Karpas-422 (cell line): ENCODE measurements around the gene DSC2. TPM values are rescaled to one million over a fixed set of nuclear protein-coding genes. Genes with fewer than 3 reads are reported as not detected.

ENCODE experiments used
- DNase-seq: peaks from one replicate; pipeline ENCODE4 v3.0.0-alpha.2; 2015
- H2AFZ ChIP-seq: fragments of 200-600 bp; sonication (generic); 2 replicates; pipeline ENCODE4 v1.6.1; 2014; ENCODE audit warnings: antibody characterized with exemption, low read length, mixed read lengths
- H3K27ac ChIP-seq: fragments of 200-600 bp; sonication (generic); 2 replicates; pipeline ENCODE4 v1.5.1; 2014; ENCODE audit warnings: mild to moderate bottlenecking, low read length, moderate library complexity
- H3K27me3 ChIP-seq: fragments of 200-600 bp; sonication (generic); 2 replicates; pipeline ENCODE4 v1.6.1; 2014; ENCODE audit warnings: low read length, mixed read lengths
- H3K36me3 ChIP-seq: fragments of 200-600 bp; sonication (generic); 2 replicates; pipeline ENCODE4 v1.6.1; 2014; ENCODE audit warnings: low read length, mixed read lengths; ENCODE audit not compliant: insufficient read depth
- H3K4me1 ChIP-seq: fragments of 200-600 bp; sonication (generic); 2 replicates; pipeline ENCODE4 v1.6.1; 2014; ENCODE audit warnings: mild to moderate bottlenecking, low read length, mixed read lengths
- H3K4me2 ChIP-seq: fragments of 200-600 bp; sonication (generic); 2 replicates; pipeline ENCODE4 v1.6.1; 2014; ENCODE audit warnings: low read length, low read depth, mild to moderate bottlenecking; ENCODE audit not compliant: poor library complexity, severe bottlenecking
- H3K4me3 ChIP-seq: fragments of 200-600 bp; sonication (generic); 2 replicates; pipeline ENCODE4 v1.5.1; 2014; ENCODE audit warnings: mild to moderate bottlenecking, antibody characterized with exemption, low read length, mixed read lengths
- H3K79me2 ChIP-seq: fragments of 200-600 bp; sonication (generic); 2 replicates; pipeline ENCODE4 v1.6.1; 2014; ENCODE audit warnings: mild to moderate bottlenecking, low read length, mixed read lengths
- H3K9ac ChIP-seq: fragments of 200-600 bp; sonication (generic); 2 replicates; pipeline ENCODE4 v1.6.0; 2014; ENCODE audit warnings: low read length
- H3K9me2 ChIP-seq: fragments of 200-600 bp; sonication (generic), shearing (Covaris generic); replicated peaks from 2 replicates; pipeline ENCODE4 v1.6.0; 2014; ENCODE audit warnings: mild to moderate bottlenecking, low read length, moderate library complexity; ENCODE audit not compliant: insufficient read depth
- H3K9me3 ChIP-seq: fragments of 300-700, 200-600 bp; sonication (generic); 2 replicates; pipeline ENCODE4 v1.6.1; 2014; ENCODE audit warnings: low read length, mixed read lengths
- H4K20me1 ChIP-seq: fragments of 200-600 bp; sonication (generic); 2 replicates; pipeline ENCODE4 v1.6.1; 2014; ENCODE audit warnings: mild to moderate bottlenecking, antibody characterized with exemption, low read length, low read depth; ENCODE audit not compliant: insufficient read depth
- total RNA-seq: library from RNA; depleted of rRNA; stranded (reverse); fragments of >200 nt; shearing (Covaris generic); gene quantifications from 2 replicates; pipeline ENCODE4 v1.2.3, GENCODE V29; 2014; ENCODE audit warnings: low replicate concordance

The DSC2 gene
- total RNA-seq, 1 experiment from 2014 or later: not detected

GRCh38 chr18:31091350-31091749 lies 10.9 kb downstream of the DSC2 start:
- Histone ChIP-seq H3K9ac (no peak overlapping the region), H3K4me2 (peak overlapping the region; percentile 33), H3K27ac (no peak overlapping the region), H3K9me3 (no peaks in the 10 kb centered on the region), H3K9me2 (no peaks in the 10 kb centered on the region), H3K27me3 (no peaks in the 10 kb centered on the region), H2AFZ (peak overlapping the region; percentile 29), H3K4me3 (no peak overlapping the region), H3K79me2 (no peaks in the 10 kb centered on the region), H3K36me3 (no peaks in the 10 kb centered on the region), H3K4me1 (peaks cover 23% of the 10 kb centered on the region), H4K20me1 (no peaks in the 10 kb centered on the region)
- peak; percentile 47 for DNase-seq

DNA sequence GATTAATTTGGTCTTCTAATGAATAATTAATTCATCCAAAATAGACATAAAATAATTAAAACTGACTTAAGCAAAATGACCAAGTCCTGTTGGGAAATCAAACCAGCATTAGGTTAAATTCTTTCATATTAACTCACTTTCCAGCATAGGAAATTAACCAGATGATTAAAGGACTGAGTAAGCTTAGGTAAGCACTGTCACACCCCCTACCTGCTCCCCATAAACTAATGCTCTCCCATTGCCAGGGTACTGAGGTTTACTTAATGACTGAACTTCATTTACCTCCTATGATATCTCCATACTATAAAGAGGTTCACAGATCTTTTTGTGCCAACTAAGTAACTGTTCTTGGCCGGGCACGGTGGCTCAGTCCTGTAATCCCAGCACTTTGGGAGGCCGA lies 13.7 kb downstream of the DSC2 start:
- Histone ChIP-seq H3K36me3 (no peaks in the 10 kb centered on the region), H3K9me3 (no peaks in the 10 kb centered on the region), H3K4me1 (peaks cover 23% of the 10 kb centered on the region), H3K4me2 (no peak overlapping the region), H3K79me2 (no peaks in the 10 kb centered on the region), H2AFZ (no peak overlapping the region), H4K20me1 (no peaks in the 10 kb centered on the region), H3K27me3 (no peaks in the 10 kb centered on the region), H3K9ac (no peak overlapping the region), H3K4me3 (no peak overlapping the region), H3K9me2 (no peaks in the 10 kb centered on the region), H3K27ac (no peak overlapping the region)
- no peak for DNase-seq

- Histone ChIP-seq H3K27me3 (no peaks in the 10 kb centered on the region), H3K4me2 (no peak overlapping the region), H3K4me3 (no peak overlapping the region)
Measured at GRCh38 chr18:31079973-31080372, 22.2 kb downstream of the DSC2 start.

DNA sequence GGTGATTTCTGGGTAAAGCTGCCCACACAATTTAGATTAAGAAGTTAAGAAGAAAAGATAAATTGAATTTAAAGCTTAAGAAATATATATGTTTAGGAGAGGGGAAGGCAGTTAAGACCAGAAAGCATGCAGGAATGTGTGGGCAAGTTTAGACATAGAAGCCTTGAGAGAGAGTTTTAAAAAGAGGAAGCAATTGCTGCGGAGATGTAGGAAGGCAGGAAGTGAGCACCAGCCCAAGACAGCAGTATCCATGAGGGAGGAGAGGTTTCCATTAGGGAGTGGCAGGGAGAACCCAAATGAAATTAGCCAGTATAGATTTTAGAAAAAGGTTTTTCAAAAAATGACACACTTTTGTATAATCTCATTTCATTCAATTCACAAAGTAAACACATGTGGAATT lies 24.3 kb downstream of the DSC2 start:
- no peaks in the 10 kb centered on the region for H3K36me3 ChIP-seq
- H3K27ac ChIP-seq: no peak overlapping the region
- no peaks in the 10 kb centered on the region for H3K9me2 ChIP-seq
- no peak overlapping the region for H3K4me2 ChIP-seq
- DNase-seq: no peak
- H3K27me3 ChIP-seq: no peaks in the 10 kb centered on the region
- H3K9ac ChIP-seq: no peak overlapping the region
- no peaks in the 10 kb centered on the region for H3K9me3 ChIP-seq
- H2AFZ ChIP-seq: no peak overlapping the region
- H3K4me3 ChIP-seq: no peak overlapping the region
- H4K20me1 ChIP-seq: no peaks in the 10 kb centered on the region
- H3K79me2 ChIP-seq: no peaks in the 10 kb centered on the region
- peaks cover 11% of the 10 kb centered on the region for H3K4me1 ChIP-seq

More at GRCh38 chr18:31079973-31080372, 22.2 kb downstream of the DSC2 start:
- Histone ChIP-seq H4K20me1 (no peaks in the 10 kb centered on the region), H3K79me2 (no peaks in the 10 kb centered on the region), H3K9me2 (no peaks in the 10 kb centered on the region), H3K9ac (no peak overlapping the region), H2AFZ (no peak overlapping the region), H3K36me3 (no peaks in the 10 kb centered on the region), H3K4me1 (peaks cover 11% of the 10 kb centered on the region), H3K9me3 (no peaks in the 10 kb centered on the region), H3K27ac (no peak overlapping the region)
- DNase-seq: no peak

DNA sequence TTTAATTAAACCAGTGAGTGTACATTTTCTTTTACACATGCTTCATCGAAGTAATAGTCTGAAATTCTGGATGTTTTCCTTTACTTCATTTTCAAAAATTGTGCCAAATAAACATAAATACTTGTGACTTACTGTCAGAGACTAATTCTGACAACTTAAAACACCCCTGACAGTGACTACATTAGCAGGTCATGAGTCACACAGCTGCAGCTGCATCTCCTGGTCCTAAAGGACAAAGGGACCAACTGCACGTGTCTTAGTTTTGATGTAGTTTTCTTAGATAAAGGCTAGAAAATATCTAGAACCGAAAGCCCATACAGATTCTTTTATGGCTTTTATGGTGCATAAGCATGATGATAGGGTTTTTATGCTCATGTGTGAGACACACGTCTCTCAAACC lies 30.0 kb downstream of the DSC2 start:
- no peak overlapping the region for H3K27ac ChIP-seq
- H3K9me2 ChIP-seq: no peaks in the 10 kb centered on the region
- H3K9me3 ChIP-seq: no peaks in the 10 kb centered on the region
- 0 out of 2 replicates have a peak overlapping the region, but pooled peaks have one; percentile 10 for H2AFZ ChIP-seq
- H3K4me2 ChIP-seq: no peak overlapping the region
- H3K36me3 ChIP-seq: no peaks in the 10 kb centered on the region
- no peaks in the 10 kb centered on the region for H4K20me1 ChIP-seq
- no peak overlapping the region for H3K9ac ChIP-seq
- H3K4me1 ChIP-seq: peaks cover 30% of the 10 kb centered on the region
- no peak overlapping the region for H3K4me3 ChIP-seq
- H3K27me3 ChIP-seq: 0 out of 2 replicates have a peak, but pooled peaks cover 2% of the 10 kb centered on the region
- no peak for DNase-seq
- no peaks in the 10 kb centered on the region for H3K79me2 ChIP-seq

GRCh38 chr18:31070206-31070605 lies 32.0 kb downstream of the DSC2 start:
- H3K9me2 ChIP-seq: no peaks in the 10 kb centered on the region; the same call in 1 of the 2 replicates
- H4K20me1 ChIP-seq: no peaks in the 10 kb centered on the region

GRCh38 chr18:31066266-31066665 lies 36.0 kb downstream of the DSC2 start:
- no peaks in the 10 kb centered on the region for H3K36me3 ChIP-seq
- no peaks in the 10 kb centered on the region for H3K9me3 ChIP-seq
- H3K4me1 ChIP-seq: peaks cover 25% of the 10 kb centered on the region
- no peaks in the 10 kb centered on the region for H3K79me2 ChIP-seq
- no peaks in the 10 kb centered on the region for H4K20me1 ChIP-seq
- no peak overlapping the region for H3K27ac ChIP-seq
- peaks cover 3% of the 10 kb centered on the region; the same call in 1 of the 2 replicates for H3K27me3 ChIP-seq
- no peak for DNase-seq
- H3K4me3 ChIP-seq: no peak overlapping the region
- H3K9me2 ChIP-seq: no peaks in the 10 kb centered on the region; the same call in 1 of the 2 replicates
- H2AFZ ChIP-seq: no peak overlapping the region
- H3K4me2 ChIP-seq: no peak overlapping the region
- no peak overlapping the region for H3K9ac ChIP-seq

More at GRCh38 chr18:31070206-31070605, 32.0 kb downstream of the DSC2 start:
- no peak for DNase-seq
- no peaks in the 10 kb centered on the region for H3K9me3 ChIP-seq
- H3K9ac ChIP-seq: no peak overlapping the region
- no peak overlapping the region for H3K27ac ChIP-seq
- no peaks in the 10 kb centered on the region for H3K36me3 ChIP-seq
- H3K79me2 ChIP-seq: no peaks in the 10 kb centered on the region
- no peak overlapping the region for H2AFZ ChIP-seq
- peaks cover 30% of the 10 kb centered on the region for H3K4me1 ChIP-seq
- H3K27me3 ChIP-seq: 0 out of 2 replicates have a peak, but pooled peaks cover 2% of the 10 kb centered on the region
- no peak overlapping the region for H3K4me2 ChIP-seq
- H3K4me3 ChIP-seq: no peak overlapping the region

DNA sequence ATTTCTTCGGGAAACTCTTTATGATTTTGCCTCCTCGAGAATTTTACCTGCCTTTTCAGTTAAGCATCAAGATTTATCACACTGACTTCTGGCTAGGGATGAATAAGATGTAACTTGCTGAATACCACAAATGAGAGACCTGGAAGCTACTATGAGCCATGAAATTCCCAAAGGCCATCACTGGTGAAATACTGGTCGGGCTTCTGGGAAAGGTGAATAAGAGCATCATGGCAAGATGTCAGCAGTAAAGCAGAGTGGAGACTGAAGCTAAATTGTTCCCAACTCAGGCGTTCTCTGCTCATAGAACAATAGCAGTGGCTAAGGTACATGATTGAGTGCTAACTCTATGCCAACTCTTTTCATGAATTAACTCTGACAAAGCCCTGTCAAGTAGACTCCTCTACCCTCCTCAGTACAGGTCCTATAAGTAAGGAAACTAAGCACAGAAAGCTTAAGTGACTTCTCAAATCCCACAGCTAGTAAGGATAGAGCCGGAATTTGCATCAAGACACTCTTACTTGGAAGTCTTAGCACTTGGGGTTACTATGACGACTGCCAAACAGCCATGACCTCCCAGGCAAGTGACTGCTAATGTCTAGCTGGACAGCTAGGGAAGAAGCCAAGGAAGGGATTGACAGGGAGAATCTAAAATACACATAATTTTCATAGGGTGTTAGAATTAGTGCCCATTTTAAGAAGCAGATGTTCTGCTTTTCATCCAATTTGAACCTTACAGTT lies 37.0 kb downstream of the DSC2 start:
- H3K36me3 ChIP-seq: no peaks in the 10 kb centered on the region

More for the DNA sequence above, 37.0 kb downstream of the DSC2 start:
- Histone ChIP-seq H3K79me2 (no peaks in the 10 kb centered on the region), H3K27ac (no peak overlapping the region), H3K9me3 (no peaks in the 10 kb centered on the region), H3K9me2 (no peaks in the 10 kb centered on the region; the same call in 1 of the 2 replicates), H2AFZ (peak overlapping the region; percentile 86), H3K4me2 (peak overlapping the region; percentile 9), H3K4me3 (no peak overlapping the region), H3K9ac (no peak overlapping the region), H3K27me3 (peaks cover 3% of the 10 kb centered on the region; the same call in 1 of the 2 replicates), H4K20me1 (no peaks in the 10 kb centered on the region), H3K4me1 (peaks cover 16% of the 10 kb centered on the region)
- DNase-seq: no peak
